HUES64 (cell line): ENCODE results near the gene RIN3.

Experiments used
- H3K27ac ChIP-seq: 2 replicates; pipeline ENCODE4 v1.7.0; 2013; ENCODE audit warnings: low read depth, low read length, inconsistent platforms
- H3K27me3 ChIP-seq: 2 replicates; pipeline ENCODE4 v1.6.1; 2013; ENCODE audit warnings: mild to moderate bottlenecking, low read length; ENCODE audit not compliant: insufficient read depth
- H3K36me3 ChIP-seq: 2 replicates; pipeline ENCODE4 v1.6.1; 2013; ENCODE audit warnings: mild to moderate bottlenecking, low read length; ENCODE audit not compliant: insufficient read depth
- H3K4me1 ChIP-seq: 2 replicates; pipeline ENCODE4 v1.6.1; 2013; ENCODE audit warnings: mild to moderate bottlenecking, low read length, moderate library complexity; ENCODE audit not compliant: insufficient read depth
- H3K4me3 ChIP-seq: 2 replicates; pipeline ENCODE4 v1.5.1; 2013; ENCODE audit warnings: mild to moderate bottlenecking, low read length, moderate library complexity
- H3K9ac ChIP-seq: 2 replicates; pipeline ENCODE4 v1.6.1; 2013; ENCODE audit warnings: mild to moderate bottlenecking, low read depth, low read length
- H3K9me3 ChIP-seq: 2 replicates; pipeline ENCODE4 v1.6.1; 2013; ENCODE audit warnings: low read depth, low read length; ENCODE audit not compliant: insufficient read depth
- WGBS: fragments of 150-250, 120-280 bp; methylation state at CpG from one replicate; pipeline ENCODE4 v1.1.7; 2013; ENCODE audit warnings: missing lambda C conversion rate; 5-methylcytosine and 5-hydroxymethylcytosine counted together

RIN3 gene

GRCh38 chr14:92512807-92513203 lies 776 bp upstream of the RIN3 start:
- H3K36me3 ChIP-seq: no peaks in the 10 kb centered on the region
- peaks cover 46% of the 10 kb centered on the region for H3K27me3 ChIP-seq
- WGBS: 84% methylated on average over 9 of the region's 9 CpGs
- H3K9me3 ChIP-seq: no peaks in the 10 kb centered on the region
- no peak overlapping the region for H3K9ac ChIP-seq
- peak overlapping the region; percentile 62 for H3K4me3 ChIP-seq
- no peaks in the 10 kb centered on the region for H3K4me1 ChIP-seq
- H3K27ac ChIP-seq: no peak overlapping the region

GRCh38 chr14:92513966-92514843 lies 624 bp downstream of the RIN3 start:
- H3K4me3 ChIP-seq: peak overlapping the region; percentile 62
- no peaks in the 10 kb centered on the region for H3K36me3 ChIP-seq
- 6% methylated on average over 81 of the region's 81 CpGs for WGBS
- H3K9ac ChIP-seq: peak overlapping the region; percentile 57
- no peaks in the 10 kb centered on the region for H3K9me3 ChIP-seq
- peaks cover 46% of the 10 kb centered on the region for H3K27me3 ChIP-seq
- H3K27ac ChIP-seq: no peak overlapping the region
- H3K4me1 ChIP-seq: no peaks in the 10 kb centered on the region

GRCh38 chr14:92514844-92515514 lies 1.4 kb downstream of the RIN3 start:
- H3K9me3 ChIP-seq: no peaks in the 10 kb centered on the region
- H3K36me3 ChIP-seq: no peaks in the 10 kb centered on the region
- peak overlapping the region; percentile 62 for H3K4me3 ChIP-seq
- H3K4me1 ChIP-seq: no peaks in the 10 kb centered on the region
- WGBS: 74% methylated on average over 14 of the region's 15 CpGs
- H3K27me3 ChIP-seq: peaks cover 46% of the 10 kb centered on the region
- H3K27ac ChIP-seq: no peak overlapping the region
- H3K9ac ChIP-seq: peak overlapping the region; percentile 57; the same call in 1 of the 2 replicates

GRCh38 chr14:92515546-92516343 lies 2.2 kb downstream of the RIN3 start:
- no peaks in the 10 kb centered on the region for H3K4me1 ChIP-seq

GRCh38 chr14:92516344-92516965 lies 2.9 kb downstream of the RIN3 start:
- H3K9me3 ChIP-seq: no peaks in the 10 kb centered on the region
- no peak overlapping the region for H3K27ac ChIP-seq
- peaks cover 46% of the 10 kb centered on the region for H3K27me3 ChIP-seq
- H3K4me3 ChIP-seq: no peak overlapping the region
- no peaks in the 10 kb centered on the region for H3K36me3 ChIP-seq
- H3K4me1 ChIP-seq: no peaks in the 10 kb centered on the region
- WGBS: 94% methylated on average over 4 of the region's 4 CpGs
- no peak overlapping the region for H3K9ac ChIP-seq

More at GRCh38 chr14:92515546-92516343, 2.2 kb downstream of the RIN3 start:
- H3K9me3 ChIP-seq: no peaks in the 10 kb centered on the region
- H3K27ac ChIP-seq: no peak overlapping the region
- WGBS: 90% methylated on average over 5 of the region's 5 CpGs
- no peak overlapping the region for H3K4me3 ChIP-seq
- H3K36me3 ChIP-seq: no peaks in the 10 kb centered on the region
- H3K27me3 ChIP-seq: peaks cover 46% of the 10 kb centered on the region
- H3K9ac ChIP-seq: no peak overlapping the region

- WGBS: 92% methylated on average over 5 of the region's 5 CpGs
- Histone ChIP-seq H3K27ac (no peak overlapping the region), H3K4me1 (no peaks in the 10 kb centered on the region), H3K27me3 (peaks cover 46% of the 10 kb centered on the region), H3K9ac (no peak overlapping the region), H3K4me3 (no peak overlapping the region), H3K9me3 (no peaks in the 10 kb centered on the region), H3K36me3 (no peaks in the 10 kb centered on the region)
These were observed 3.5 kb downstream of the RIN3 start for GRCh38 chr14:92516966-92517506.

- H3K27ac ChIP-seq: no peak overlapping the region
- H3K4me3 ChIP-seq: no peak overlapping the region
- WGBS: 72% methylated on average over 2 of the region's 2 CpGs
- peaks cover 41% of the 10 kb centered on the region for H3K27me3 ChIP-seq
- no peak overlapping the region for H3K9ac ChIP-seq
- no peaks in the 10 kb centered on the region for H3K9me3 ChIP-seq
- no peaks in the 10 kb centered on the region for H3K4me1 ChIP-seq
- no peaks in the 10 kb centered on the region for H3K36me3 ChIP-seq
These were observed 4.2 kb downstream of the RIN3 start for GRCh38 chr14:92517761-92518160.

- Histone ChIP-seq H3K36me3 (no peaks in the 10 kb centered on the region), H3K9ac (no peak overlapping the region), H3K27ac (no peak overlapping the region), H3K27me3 (peaks cover 23% of the 10 kb centered on the region), H3K9me3 (no peaks in the 10 kb centered on the region), H3K4me3 (no peak overlapping the region), H3K4me1 (no peaks in the 10 kb centered on the region)
- WGBS: 89% methylated on average over 20 of the region's 20 CpGs
These were observed 5.9 kb downstream of the RIN3 start for GRCh38 chr14:92519246-92520101.

- WGBS: 89% methylated on average over 17 of the region's 17 CpGs
- Histone ChIP-seq H3K36me3 (no peaks in the 10 kb centered on the region), H3K4me3 (no peak overlapping the region), H3K9ac (no peak overlapping the region), H3K27me3 (peaks cover 14% of the 10 kb centered on the region), H3K27ac (no peak overlapping the region), H3K9me3 (no peaks in the 10 kb centered on the region), H3K4me1 (no peaks in the 10 kb centered on the region)
These were observed 6.8 kb downstream of the RIN3 start for GRCh38 chr14:92520102-92521057.
